HepG2 (cell line): ENCODE results near the gene DPH2. TPM values are rescaled to one million over a fixed set of nuclear protein-coding genes. Genes with fewer than 3 reads are reported as not detected.

Experiments used
- ARHGAP35 ChIP-seq: sonication (generic); formaldehyde crosslinking; IDR thresholded peaks from 2 replicates; pipeline ENCODE4 v1.9.0; 2022; ENCODE audit warnings: mild to moderate bottlenecking, inconsistent platforms, moderate library complexity, missing genetic modification reagents, borderline replicate concordance
- BHLHE40 ChIP-seq: IDR thresholded peaks from 2 replicates; pipeline ENCODE4 v1.6.1; 2011; ENCODE audit warnings: low read length, improper control_type of control experiment
- CHD4 ChIP-seq: fragments of 200-600 bp; sonication (generic); IDR thresholded peaks from 2 replicates; pipeline ENCODE4 v1.7.0; 2017; ENCODE audit warnings: mild to moderate bottlenecking, low read length, borderline replicate concordance
- GRHL1 ChIP-seq: sonication (generic); formaldehyde crosslinking; conservative IDR thresholded peaks from 2 replicates; pipeline ENCODE4 v1.8.0; 2022; ENCODE audit warnings: missing genetic modification reagents
- HOMEZ ChIP-seq: IDR thresholded peaks from 2 replicates; pipeline ENCODE4 v1.6.1; 2016; ENCODE audit warnings: low read depth
- LCORL ChIP-seq, 2 experiments: fragments of 450-650 bp in 1 of 2; sonication (generic) in 1 of 2; formaldehyde crosslinking in 1 of 2; IDR thresholded peaks; 2 replicates each; pipeline versions ENCODE4 v1.5.0 to v1.6.1; 2017 to 2020; ENCODE audit warnings: antibody characterized with exemption in 1 of 2, missing genetic modification reagents in 1 of 2
- MIXL1 ChIP-seq: IDR thresholded peaks from 2 replicates; pipeline ENCODE4 v1.6.1; 2016
- MXD4 ChIP-seq: IDR thresholded peaks from 2 replicates; pipeline ENCODE4 v1.6.1; 2016; ENCODE audit warnings: mild to moderate bottlenecking, missing biosample characterization, missing genetic modification reagents
- PAX8 ChIP-seq: sonication (generic); formaldehyde crosslinking; IDR thresholded peaks from 2 replicates; pipeline ENCODE4 v1.8.0; 2022; ENCODE audit warnings: mild to moderate bottlenecking, missing genetic modification reagents, borderline replicate concordance
- PHF21A ChIP-seq: sonication (generic); formaldehyde crosslinking; IDR thresholded peaks from 2 replicates; pipeline ENCODE4 v1.5.0; 2020; ENCODE audit warnings: mild to moderate bottlenecking, missing genetic modification reagents
- RBFOX2 ChIP-seq: fragments of 200-400 bp; formaldehyde crosslinking; IDR thresholded peaks from 2 replicates; pipeline ENCODE4 v1.6.1; 2017; ENCODE audit warnings: low read depth, mild to moderate bottlenecking, low read length
- RCOR2 ChIP-seq: IDR thresholded peaks from 2 replicates; pipeline ENCODE4 v1.6.1; 2016; ENCODE audit warnings: missing biosample characterization, missing genetic modification reagents
- TIGD3 ChIP-seq: sonication (generic); formaldehyde crosslinking; IDR thresholded peaks from 2 replicates; pipeline ENCODE4 v1.5.1; 2020; ENCODE audit warnings: mild to moderate bottlenecking, missing genetic modification reagents, borderline replicate concordance
- ZBTB43 ChIP-seq: sonication (generic); formaldehyde crosslinking; conservative IDR thresholded peaks from 2 replicates; pipeline ENCODE4 v1.4.0; 2020; ENCODE audit warnings: missing genetic modification reagents
- ZNF136 ChIP-seq: sonication (generic); formaldehyde crosslinking; IDR thresholded peaks from 2 replicates; pipeline ENCODE4 v1.8.1; 2022; ENCODE audit warnings: low read depth, mild to moderate bottlenecking, moderate library complexity, missing genetic modification reagents
- ZNF292 ChIP-seq: sonication (generic); formaldehyde crosslinking; IDR thresholded peaks from 2 replicates; pipeline ENCODE4 v1.8.1; 2022; ENCODE audit warnings: mild to moderate bottlenecking, low read depth, missing genetic modification reagents, borderline replicate concordance
- ZNF605 ChIP-seq: sonication (generic); formaldehyde crosslinking; IDR thresholded peaks from 2 replicates; pipeline ENCODE4 v1.8.0; 2022; ENCODE audit warnings: mild to moderate bottlenecking, missing genetic modification reagents
- polyA plus RNA-seq, 8 experiments: library from polyadenylated mRNA; depleted of rRNA in 3 of 8; stranded (reverse) in 7 of 8; unstranded in 1 of 8; fragments of >200 nt; fragmentation: Illumina TruSeq in 4 of 8; extraction: Trizol in 4 of 8; gene quantifications; 2 replicates each; pipeline versions ENCODE4 v1.2.1 to v1.2.3, GENCODE V29; 2011 to 2016; ENCODE audit warnings: low read depth in 4 of 8, missing spikeins in 1 of 8, mixed read lengths in 1 of 8; ENCODE audit not compliant: insufficient read depth in 1 of 8
- total RNA-seq, 5 experiments: library from RNA; depleted of rRNA; stranded (reverse); fragments of >200 nt; fragmentation: Illumina TruSeq; extraction: Trizol; gene quantifications; 2 replicates each; pipeline ENCODE4 v1.2.3, GENCODE V29; 2016; ENCODE audit warnings: low read depth in 1 of 5
- TF ChIP-seq, protein P1 (sequence below): sonication (generic); formaldehyde crosslinking; IDR thresholded peaks from 2 replicates; pipeline ENCODE4 v1.5.1; 2020; ENCODE audit warnings: missing genetic modification reagents, mild to moderate bottlenecking, borderline replicate concordance

Gene DPH2
- total and polyA plus RNA-seq, 2 of the 13 experiments (the other 11 are each of a cell fraction or from before 2014, with no cell fraction given) = 32.2 to 38.3 TPM

- peak; percentile 96 for TF ChIP-seq RBFOX2
- no peak for TF ChIP-seq PAX8 (CRISPR knock-in tag)
- TF ChIP-seq CHD4 = no peak
- no peak; the same call in 1 of the 2 replicates for TF ChIP-seq ZNF605
- 0 out of 2 replicates have a peak, but pooled peaks have one; percentile 32 for TF ChIP-seq ZNF292
- no peak for TF ChIP-seq GRHL1 (CRISPR knock-in tag)
- TF ChIP-seq ARHGAP35 (CRISPR knock-in tag) = peak; percentile 49; the same call in 1 of the 2 replicates
- TF ChIP-seq PHF21A (CRISPR knock-in tag) = peak; percentile 75; the same call in 1 of the 2 replicates
- peak; percentile 62 for TF ChIP-seq BHLHE40
- no peak; the same call in 1 of the 2 replicates for TF ChIP-seq ZNF136 (CRISPR knock-in tag)
- TF ChIP-seq HOMEZ (CRISPR knock-in tag) = no peak
- peak; percentile 84 for TF ChIP-seq MXD4 (CRISPR knock-in tag)
- TF ChIP-seq RCOR2 (CRISPR knock-in tag) = no peak
- TF ChIP-seq, protein P1, sequence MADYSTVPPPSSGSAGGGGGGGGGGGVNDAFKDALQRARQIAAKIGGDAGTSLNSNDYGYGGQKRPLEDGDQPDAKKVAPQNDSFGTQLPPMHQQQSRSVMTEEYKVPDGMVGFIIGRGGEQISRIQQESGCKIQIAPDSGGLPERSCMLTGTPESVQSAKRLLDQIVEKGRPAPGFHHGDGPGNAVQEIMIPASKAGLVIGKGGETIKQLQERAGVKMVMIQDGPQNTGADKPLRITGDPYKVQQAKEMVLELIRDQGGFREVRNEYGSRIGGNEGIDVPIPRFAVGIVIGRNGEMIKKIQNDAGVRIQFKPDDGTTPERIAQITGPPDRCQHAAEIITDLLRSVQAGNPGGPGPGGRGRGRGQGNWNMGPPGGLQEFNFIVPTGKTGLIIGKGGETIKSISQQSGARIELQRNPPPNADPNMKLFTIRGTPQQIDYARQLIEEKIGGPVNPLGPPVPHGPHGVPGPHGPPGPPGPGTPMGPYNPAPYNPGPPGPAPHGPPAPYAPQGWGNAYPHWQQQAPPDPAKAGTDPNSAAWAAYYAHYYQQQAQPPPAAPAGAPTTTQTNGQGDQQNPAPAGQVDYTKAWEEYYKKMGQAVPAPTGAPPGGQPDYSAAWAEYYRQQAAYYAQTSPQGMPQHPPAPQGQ = no peak
- TF ChIP-seq ZBTB43 (CRISPR knock-in tag) = 0 out of 2 replicates have a peak, but pooled peaks have one; percentile 26
- no peak for TF ChIP-seq LCORL (IDR thresholded peaks at IDR 0.05)
- peak; percentile 61; the same call in 1 of the 2 replicates for TF ChIP-seq LCORL (CRISPR knock-in tag; IDR thresholded peaks at IDR 0.05)
- peak; percentile 57; the same call in 1 of the 2 replicates for TF ChIP-seq TIGD3 (CRISPR knock-in tag)
- TF ChIP-seq MIXL1 (CRISPR knock-in tag) = peak; percentile 49; the same call in 1 of the 2 replicates
These were observed 4.8 kb downstream of the DPH2 start, which contains the start of gene ATP6V0B (continued) for GRCh38 chr1:43974443-43975248.
